ENCODE data around the gene GDF9. TPM values are rescaled to one million over a fixed set of nuclear protein-coding genes. Genes with fewer than 3 reads are reported as not detected.

The GDF9 gene
- polyA plus RNA-seq, 1 donor: 0.51 TPM

GRCh38 chr5:132812123-132812765, 54.0 kb downstream of the GDF9 start:
- 56% methylated on average over 2 of the region's 18 CpGs for WGBS (ENCODE audit: insufficient coverage, low lambda C conversion rate)
- no peak for DNase-seq
- Histone ChIP-seq H3K27me3 (ENCODE audit: control insufficient read depth, insufficient read depth, low read length) (peaks cover 25% of the 10 kb centered on the region), H3K4me1 (ENCODE audit: control insufficient read depth, insufficient read depth, low read length) (peaks cover 23% of the 10 kb centered on the region), H3K4me3 (ENCODE audit: low read length) (no peak overlapping the region), H3K9me3 (ENCODE audit: control insufficient read depth, low read depth, low read length) (peaks cover 7% of the 10 kb centered on the region), H3K36me3 (ENCODE audit: control insufficient read depth, insufficient read depth, low read length) (no peaks in the 10 kb centered on the region), H3K27ac (ENCODE audit: low read length) (peak overlapping the region; percentile 63)

Other genes with a start within 250 kb of the GDF9 start
- gene IL13, start 208.3 kb downstream of the GDF9 start, polyA plus RNA-seq: 0.07 TPM
- gene IL4, start 192.5 kb downstream of the GDF9 start, polyA plus RNA-seq: not detected
- gene KIF3A, start 128.9 kb downstream of the GDF9 start, polyA plus RNA-seq: 9.1 TPM
- 10.1 TPM for gene CCNI2, start 119.0 kb downstream of the GDF9 start, polyA plus RNA-seq
- gene SEPTIN8, start 89.2 kb downstream of the GDF9 start, polyA plus RNA-seq: 44.0 TPM
- 54.3 TPM for gene SOWAHA, start 53.2 kb downstream of the GDF9 start, polyA plus RNA-seq
- gene SHROOM1, start 35.8 kb downstream of the GDF9 start, polyA plus RNA-seq: 15.9 TPM
- 258 TPM for gene UQCRQ, start 173 bp upstream of the GDF9 start, polyA plus RNA-seq
- gene LEAP2, start 7.2 kb upstream of the GDF9 start, polyA plus RNA-seq: 12.3 TPM
- gene AFF4, start 97.2 kb upstream of the GDF9 start, polyA plus RNA-seq: 49.1 TPM
- gene ZCCHC10, start 160.1 kb upstream of the GDF9 start, polyA plus RNA-seq: 25.3 TPM
- gene HSPA4, start 185.5 kb upstream of the GDF9 start, polyA plus RNA-seq: 68.3 TPM

Measured in large intestine (tissue), 3 donors.